ENCODE measurements around the gene BCOR. TPM values are rescaled to one million over a fixed set of nuclear protein-coding genes. Genes with fewer than 3 reads are reported as not detected.

The BCOR gene
- total and polyA plus RNA-seq, 2 experiments from 2014 or later, result 30.0 to 90.5 TPM

DNA sequence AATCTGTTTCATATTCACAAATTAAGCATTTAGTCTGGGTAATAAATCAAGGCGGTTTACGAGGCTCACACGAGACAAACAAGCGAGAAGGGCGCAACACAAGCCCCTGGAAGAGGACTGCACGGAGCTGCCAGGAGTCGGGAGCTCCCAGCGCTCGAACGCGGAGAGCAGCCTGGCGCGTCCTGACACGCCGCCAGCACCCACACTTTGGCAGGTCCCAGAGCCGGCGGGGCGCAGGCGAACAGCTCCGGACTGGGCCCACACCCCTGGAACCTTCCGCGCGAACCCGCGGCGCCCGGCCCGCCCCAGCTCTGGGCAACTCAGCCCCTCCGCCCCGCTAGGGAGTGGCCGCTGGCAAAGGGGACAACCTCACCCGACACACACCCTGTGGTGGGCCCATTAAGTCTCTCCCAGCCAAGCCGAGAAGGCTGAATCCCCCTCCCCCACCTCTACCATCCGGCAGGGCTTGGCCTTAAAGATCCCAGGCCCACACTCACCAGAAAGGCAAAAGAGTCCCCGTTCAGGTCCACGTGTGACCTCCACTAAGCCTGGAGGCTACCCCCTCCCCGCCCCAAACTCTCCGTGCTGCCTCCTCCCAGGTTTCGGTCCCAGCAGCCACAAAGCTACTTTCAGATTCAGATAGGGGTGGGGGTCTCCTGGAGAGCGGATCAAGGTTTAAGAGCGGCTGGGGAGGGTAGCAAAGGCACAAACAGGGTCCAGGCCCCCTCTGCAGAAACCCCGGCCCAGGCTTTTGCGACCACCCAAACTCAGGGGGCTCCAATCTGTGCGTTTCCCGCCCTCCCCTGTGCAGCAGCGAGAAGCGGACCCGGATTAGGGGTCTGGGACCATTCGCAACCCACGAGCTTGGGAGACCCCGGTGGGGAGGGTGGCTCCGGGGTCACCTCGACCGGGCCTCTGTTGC, 47.5 kb upstream of the BCOR start:
- Histone ChIP-seq H3K36me3 (no peaks in the 10 kb centered on the region), H3K4me1 (ENCODE audit: low read depth) (peaks cover 40% of the 10 kb centered on the region), H3K27me3 (peaks cover 51% of the 10 kb centered on the region), H3K27ac (no peak overlapping the region), H3K9me3 (ENCODE audit: low read depth) (no peaks in the 10 kb centered on the region), H3K4me3 (peak overlapping the region; percentile 44)
- DNase-seq (ENCODE audit: low read depth in 1 of 2, low spot score in 1 of 2), result no peak
- TF ChIP-seq, protein P1, sequence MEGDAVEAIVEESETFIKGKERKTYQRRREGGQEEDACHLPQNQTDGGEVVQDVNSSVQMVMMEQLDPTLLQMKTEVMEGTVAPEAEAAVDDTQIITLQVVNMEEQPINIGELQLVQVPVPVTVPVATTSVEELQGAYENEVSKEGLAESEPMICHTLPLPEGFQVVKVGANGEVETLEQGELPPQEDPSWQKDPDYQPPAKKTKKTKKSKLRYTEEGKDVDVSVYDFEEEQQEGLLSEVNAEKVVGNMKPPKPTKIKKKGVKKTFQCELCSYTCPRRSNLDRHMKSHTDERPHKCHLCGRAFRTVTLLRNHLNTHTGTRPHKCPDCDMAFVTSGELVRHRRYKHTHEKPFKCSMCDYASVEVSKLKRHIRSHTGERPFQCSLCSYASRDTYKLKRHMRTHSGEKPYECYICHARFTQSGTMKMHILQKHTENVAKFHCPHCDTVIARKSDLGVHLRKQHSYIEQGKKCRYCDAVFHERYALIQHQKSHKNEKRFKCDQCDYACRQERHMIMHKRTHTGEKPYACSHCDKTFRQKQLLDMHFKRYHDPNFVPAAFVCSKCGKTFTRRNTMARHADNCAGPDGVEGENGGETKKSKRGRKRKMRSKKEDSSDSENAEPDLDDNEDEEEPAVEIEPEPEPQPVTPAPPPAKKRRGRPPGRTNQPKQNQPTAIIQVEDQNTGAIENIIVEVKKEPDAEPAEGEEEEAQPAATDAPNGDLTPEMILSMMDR (IDR thresholded peaks at IDR 0.05; ENCODE audit: low read depth, low read length), result no peak

DNA sequence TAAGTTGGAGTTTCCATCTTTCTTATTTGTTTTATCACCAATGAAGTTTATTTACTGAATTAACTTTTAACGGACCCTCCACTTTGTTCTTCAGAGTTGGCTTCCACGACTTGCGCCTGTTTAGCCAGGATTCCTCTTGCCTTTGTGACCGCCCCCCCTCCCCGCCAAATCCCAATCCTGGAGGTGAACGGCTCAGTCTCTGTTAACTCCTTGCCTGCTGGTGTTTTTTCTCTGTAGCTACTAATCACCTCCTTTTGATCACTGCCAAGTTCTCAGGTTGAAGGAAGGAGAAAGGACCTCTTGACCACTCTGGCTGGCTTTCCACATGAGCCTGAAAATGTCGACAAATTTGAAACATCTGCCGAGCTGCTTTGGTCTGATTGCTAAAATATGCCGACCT, 46.8 kb upstream of the BCOR start:
- Histone ChIP-seq H3K4me3 (peak overlapping the region; percentile 44), H3K27ac (no peak overlapping the region), H3K4me1 (ENCODE audit: low read depth) (peaks cover 35% of the 10 kb centered on the region), H3K9me3 (ENCODE audit: low read depth) (no peaks in the 10 kb centered on the region), H3K36me3 (no peaks in the 10 kb centered on the region), H3K27me3 (peaks cover 51% of the 10 kb centered on the region)
- no peak for DNase-seq (ENCODE audit: low read depth in 1 of 2, low spot score in 1 of 2)
- TF ChIP-seq, protein P1 (IDR thresholded peaks at IDR 0.05; ENCODE audit: low read depth, low read length), result no peak

DNA sequence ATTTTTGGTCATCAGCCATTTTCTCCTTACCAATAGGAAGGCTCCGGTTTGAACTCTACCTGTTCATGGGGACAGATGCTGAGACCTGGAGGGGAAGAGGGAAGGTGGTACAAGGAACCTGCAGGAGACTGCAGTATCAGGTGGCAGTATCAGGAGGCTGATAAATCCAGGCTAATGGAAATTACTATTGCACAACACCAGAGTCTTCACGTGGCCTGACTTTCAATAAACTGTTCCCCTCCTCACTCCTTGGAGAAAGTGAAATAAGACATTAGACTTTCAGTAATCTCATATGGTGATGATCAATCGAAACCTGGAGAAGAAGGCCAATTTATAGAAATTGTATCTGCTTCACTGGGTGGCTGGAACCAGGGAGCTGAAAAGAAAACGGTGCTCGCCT, 46.2 kb upstream of the BCOR start:
- DNase-seq (ENCODE audit: low read depth in 1 of 2, low spot score in 1 of 2), result no peak
- H3K4me3 ChIP-seq, result no peak overlapping the region
- H3K27ac ChIP-seq, result no peak overlapping the region
- H3K4me1 ChIP-seq (ENCODE audit: low read depth), result peaks cover 29% of the 10 kb centered on the region
- H3K36me3 ChIP-seq, result no peaks in the 10 kb centered on the region
- TF ChIP-seq, protein P1 (IDR thresholded peaks at IDR 0.05; ENCODE audit: low read depth, low read length), result no peak
- no peaks in the 10 kb centered on the region for H3K9me3 ChIP-seq (ENCODE audit: low read depth)
- peaks cover 51% of the 10 kb centered on the region for H3K27me3 ChIP-seq

DNA sequence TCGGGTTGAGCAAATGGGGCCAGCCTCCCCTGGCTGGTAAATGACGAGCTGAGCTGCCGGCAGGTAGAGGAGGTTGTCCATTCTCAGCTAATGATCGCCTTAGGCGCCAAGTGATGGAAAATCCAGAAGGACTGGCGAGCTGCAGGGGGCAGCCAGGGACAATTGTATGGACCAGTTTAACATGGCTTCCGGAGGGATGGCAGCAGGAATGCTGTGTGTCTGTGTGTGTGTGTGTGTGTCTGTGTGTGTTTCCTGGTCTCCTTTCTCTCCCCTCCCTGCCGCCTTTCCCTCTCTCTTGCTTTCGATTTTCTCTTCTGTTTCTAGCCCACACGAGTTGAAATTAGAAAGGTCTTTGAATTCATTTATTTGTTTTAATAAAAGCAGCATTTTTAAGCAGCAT, 45.2 kb upstream of the BCOR start:
- no peak overlapping the region for H3K4me3 ChIP-seq
- peaks cover 20% of the 10 kb centered on the region for H3K4me1 ChIP-seq (ENCODE audit: low read depth)
- TF ChIP-seq, protein P1 (IDR thresholded peaks at IDR 0.05; ENCODE audit: low read depth, low read length), result no peak
- no peak for DNase-seq (ENCODE audit: low read depth in 1 of 2, low spot score in 1 of 2)
- no peaks in the 10 kb centered on the region for H3K36me3 ChIP-seq
- peaks cover 50% of the 10 kb centered on the region for H3K27me3 ChIP-seq
- no peak overlapping the region for H3K27ac ChIP-seq
- no peaks in the 10 kb centered on the region for H3K9me3 ChIP-seq (ENCODE audit: low read depth)

DNA sequence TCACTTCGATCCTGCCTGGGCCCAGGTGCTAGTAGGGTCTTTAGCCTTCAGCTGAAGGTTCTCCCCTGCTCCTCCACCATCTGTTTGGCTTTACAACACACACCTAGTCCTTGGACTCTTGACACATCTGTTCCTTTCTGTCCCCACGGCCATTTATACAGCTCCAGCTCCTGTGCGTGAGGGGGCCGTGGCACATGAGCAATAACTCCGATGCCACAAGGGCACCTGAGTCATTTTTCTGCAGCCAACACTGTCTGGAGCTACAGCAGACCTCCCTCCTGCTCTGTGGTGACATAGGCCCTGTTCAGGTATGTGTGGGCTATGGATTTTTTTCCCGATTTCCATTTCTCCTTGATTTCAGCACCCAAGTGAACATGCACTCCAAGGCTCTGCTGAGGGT, 44.7 kb upstream of the BCOR start:
- Histone ChIP-seq H3K36me3 (no peaks in the 10 kb centered on the region), H3K4me1 (ENCODE audit: low read depth) (peaks cover 14% of the 10 kb centered on the region), H3K27me3 (peaks cover 44% of the 10 kb centered on the region), H3K27ac (no peak overlapping the region), H3K4me3 (no peak overlapping the region), H3K9me3 (ENCODE audit: low read depth) (no peaks in the 10 kb centered on the region)
- TF ChIP-seq, protein P1 (IDR thresholded peaks at IDR 0.05; ENCODE audit: low read depth, low read length), result no peak
- no peak for DNase-seq (ENCODE audit: low read depth in 1 of 2, low spot score in 1 of 2)
